HG03066 (cell line): ENCODE measurements around the gene KRTAP10-2.
"Not testable (repeated sequence)": the region's sequence is repeated elsewhere in the genome, so short reads cannot be mapped to it uniquely, and the experiment has no call there.

Source experiments
- ATAC-seq: cut with Tn5 transposase; IDR thresholded peaks from one replicate; pipeline ENCODE4 v1.9.1; 2021; ENCODE audit warnings: low read depth; ENCODE audit not compliant: unreplicated experiment

KRTAP10-2 gene

GRCh38 chr21:44583089-44583799 is 31.9 kb upstream of the KRTAP10-2 start:
- ATAC-seq, result no peak

- no peak for ATAC-seq
Observed at GRCh38 chr21:44582055-44582454, 30.8 kb upstream of the KRTAP10-2 start.

- no peak for ATAC-seq
Observed at GRCh38 chr21:44581158-44581557, 29.9 kb upstream of the KRTAP10-2 start.

- ATAC-seq, result not testable (repeated sequence)
Observed at GRCh38 chr21:44580231-44580821, 29.0 kb upstream of the KRTAP10-2 start, which contains the start of gene KRTAP10-5. TSS of gene KRTAP10-5 (minus strand) at chr21:44580604. CDS start at chr21:44580578, 26 bp downstream.

GRCh38 chr21:44579833-44580144 is 28.5 kb upstream of the KRTAP10-2 start:
- no peak for ATAC-seq

- no peak for ATAC-seq
Observed at GRCh38 chr21:44579056-44579832, 27.9 kb upstream of the KRTAP10-2 start.

GRCh38 chr21:44578371-44579055 is 27.2 kb upstream of the KRTAP10-2 start:
- ATAC-seq, result no peak

GRCh38 chr21:44576025-44576420 is 24.7 kb upstream of the KRTAP10-2 start:
- ATAC-seq, result no peak

GRCh38 chr21:44575307-44576024 is 24.2 kb upstream of the KRTAP10-2 start:
- ATAC-seq, result no peak

- ATAC-seq, result no peak
Observed at GRCh38 chr21:44574457-44575306, 23.4 kb upstream of the KRTAP10-2 start.

GRCh38 chr21:44573630-44574456 is 22.5 kb upstream of the KRTAP10-2 start, which contains the start of gene KRTAP10-4:
TSS of gene KRTAP10-4 (plus strand) at chr21:44573729. CDS start at chr21:44573759, 30 bp downstream.
- not testable (repeated sequence) for ATAC-seq

- no peak for ATAC-seq
Observed at GRCh38 chr21:44572959-44573583, 21.8 kb upstream of the KRTAP10-2 start.

GRCh38 chr21:44571844-44572782 is 20.8 kb upstream of the KRTAP10-2 start:
- ATAC-seq, result no peak

- ATAC-seq, result no peak
Observed at GRCh38 chr21:44571296-44571695, 20.0 kb upstream of the KRTAP10-2 start.

- no peak for ATAC-seq
Observed at GRCh38 chr21:44569861-44570517, 18.7 kb upstream of the KRTAP10-2 start.
